GM23338 (cell line): ENCODE results near the gene SPTBN2. TPM values are rescaled to one million over a fixed set of nuclear protein-coding genes. Genes with fewer than 3 reads are reported as not detected.

Experiments used
- ATAC-seq: fragments of 200-7000 bp; cut with Tn5 transposase; 3 replicates; pipeline ENCODE4 v1.9.1; 2020
- DNase-seq: peaks from one replicate; pipeline ENCODE4 v3.0.0-alpha.2; 2015; ENCODE audit warnings: low spot score
- H2AFZ ChIP-seq: fragments of 200-600 bp; sonication (generic); 2 replicates; pipeline ENCODE4 v1.8.0; 2016; ENCODE audit warnings: antibody characterized with exemption, mild to moderate bottlenecking, moderate library complexity
- H3F3A ChIP-seq: fragments of 200-600 bp; sonication (generic); replicated peaks from 2 replicates; pipeline ENCODE4 v1.8.0; 2017; ENCODE audit warnings: antibody characterized with exemption, mixed run types, low read depth
- H3K27ac ChIP-seq: fragments of 200-600 bp; sonication (generic); 2 replicates; pipeline ENCODE4 v1.6.1; 2016; ENCODE audit warnings: low read depth
- H3K27me3 ChIP-seq: fragments of 200-600 bp; sonication (generic); 2 replicates; pipeline ENCODE4 v1.8.0; 2016; ENCODE audit warnings: mild to moderate bottlenecking, mixed run types, moderate library complexity; ENCODE audit not compliant: insufficient read depth
- H3K36me3 ChIP-seq: fragments of 200-600 bp; sonication (generic); 2 replicates; pipeline ENCODE4 v1.8.0; 2016; ENCODE audit warnings: mild to moderate bottlenecking; ENCODE audit not compliant: insufficient read depth
- H3K4me1 ChIP-seq: fragments of 200-600 bp; sonication (generic); 2 replicates; pipeline ENCODE4 v1.8.0; 2016; ENCODE audit warnings: mild to moderate bottlenecking, moderate library complexity; ENCODE audit not compliant: insufficient read depth
- H3K4me2 ChIP-seq: fragments of 200-600 bp; sonication (generic); 2 replicates; pipeline ENCODE4 v1.7.1; 2017; ENCODE audit warnings: mixed run types
- H3K4me3 ChIP-seq: fragments of 200-600 bp; sonication (generic); 2 replicates; pipeline ENCODE4 v1.6.1; 2016; ENCODE audit warnings: mixed run types
- H3K79me2 ChIP-seq: fragments of 200-600 bp; sonication (generic); replicated peaks from 2 replicates; pipeline ENCODE4 v1.8.0; 2017; ENCODE audit warnings: mild to moderate bottlenecking; ENCODE audit not compliant: insufficient read depth
- H3K9me2 ChIP-seq: fragments of 200-600 bp; sonication (generic); 2 replicates; pipeline ENCODE4 v1.8.0; 2017; ENCODE audit not compliant: insufficient read depth
- H4K20me1 ChIP-seq: fragments of 200-600 bp; sonication (generic); replicated peaks from 2 replicates; pipeline ENCODE4 v1.8.0; 2017; ENCODE audit warnings: mild to moderate bottlenecking; ENCODE audit not compliant: insufficient read depth
- H3K27ac Mint-ChIP-seq: 2 replicates; pipeline ENCODE4 v1.8.0; 2020; ENCODE audit warnings: inconsistent platforms, mild to moderate bottlenecking, moderate library complexity, mixed read lengths
- H3K27me3 Mint-ChIP-seq: 3 replicates; pipeline ENCODE4 v1.8.0; 2022; ENCODE audit warnings: low read depth, mild to moderate bottlenecking, moderate library complexity, mixed read lengths, inconsistent platforms; ENCODE audit not compliant: insufficient read depth, poor library complexity
- H3K36me3 Mint-ChIP-seq: 3 replicates; pipeline ENCODE4 v1.8.0; 2021; ENCODE audit warnings: low read depth, mild to moderate bottlenecking, inconsistent platforms, moderate library complexity, mixed read lengths
- H3K4me1 Mint-ChIP-seq: 3 replicates; pipeline ENCODE4 v1.8.0; 2020; ENCODE audit warnings: mild to moderate bottlenecking, inconsistent platforms, mixed read lengths
- H3K4me3 Mint-ChIP-seq: 3 replicates; pipeline ENCODE4 v1.8.0; 2021; ENCODE audit warnings: moderate library complexity, mild to moderate bottlenecking, inconsistent platforms, mixed read lengths
- H3K9me3 Mint-ChIP-seq: 3 replicates; pipeline ENCODE4 v1.8.0; 2020; ENCODE audit warnings: moderate library complexity, mild to moderate bottlenecking, inconsistent platforms, mixed read lengths
- EZH2 ChIP-seq: fragments of 200-600 bp; sonication (generic); IDR thresholded peaks from one replicate; pipeline ENCODE4 v1.8.0; 2017; ENCODE audit warnings: antibody characterized with exemption, mild to moderate bottlenecking, low read depth; ENCODE audit not compliant: unreplicated experiment
- EZH2phosphoT487 ChIP-seq: fragments of 200-600 bp; sonication (generic); IDR thresholded peaks from one replicate; pipeline ENCODE4 v1.8.1; 2018; ENCODE audit warnings: antibody characterized with exemption; ENCODE audit not compliant: unreplicated experiment
- JUNB ChIP-seq: IDR thresholded peaks from one replicate; pipeline ENCODE4 v1.6.1; 2016; ENCODE audit warnings: antibody characterized with exemption; ENCODE audit not compliant: unreplicated experiment
- POLR2AphosphoS5 ChIP-seq: IDR thresholded peaks from 2 replicates; pipeline ENCODE4 v1.6.1; 2016; ENCODE audit warnings: antibody characterized with exemption, low read depth
- polyA plus RNA-seq: library from polyadenylated mRNA; unstranded; fragments of >200 nt; fragmentation: Nextera tagmentation; extraction: Ambion mirVana; gene quantifications from 2 replicates; pipeline ENCODE4 v1.2.1, GENCODE V29; 2016
- total RNA-seq: library from RNA; depleted of rRNA; stranded (reverse); fragments of >200 nt; shearing (Covaris generic); gene quantifications from 2 replicates; pipeline ENCODE4 v1.2.3, GENCODE V29; 2014
- TF ChIP-seq, protein P1 (sequence below): IDR thresholded peaks from one replicate; pipeline ENCODE4 v1.6.1; 2018; ENCODE audit warnings: antibody characterized with exemption; ENCODE audit not compliant: unreplicated experiment
- TF ChIP-seq, protein P2 (sequence below), 2 experiments: fragments of 200-600 bp in 1 of 2; sonication (generic) in 1 of 2; conservative IDR thresholded peaks; 2 replicates each; pipeline versions ENCODE4 v1.5.1 to v1.6.1; 2016 to 2017; ENCODE audit warnings: antibody characterized with exemption in 2 of 2, low read depth in 2 of 2, mild to moderate bottlenecking in 2 of 2, moderate library complexity in 1 of 2
- TF ChIP-seq, protein P3 (sequence below): IDR thresholded peaks from 2 replicates; pipeline ENCODE4 v1.6.1; 2016; ENCODE audit warnings: antibody characterized with exemption

SPTBN2 gene
- total and polyA plus RNA-seq, 2 experiments from 2014 or later: 7.7 to 49.1 TPM

DNA sequence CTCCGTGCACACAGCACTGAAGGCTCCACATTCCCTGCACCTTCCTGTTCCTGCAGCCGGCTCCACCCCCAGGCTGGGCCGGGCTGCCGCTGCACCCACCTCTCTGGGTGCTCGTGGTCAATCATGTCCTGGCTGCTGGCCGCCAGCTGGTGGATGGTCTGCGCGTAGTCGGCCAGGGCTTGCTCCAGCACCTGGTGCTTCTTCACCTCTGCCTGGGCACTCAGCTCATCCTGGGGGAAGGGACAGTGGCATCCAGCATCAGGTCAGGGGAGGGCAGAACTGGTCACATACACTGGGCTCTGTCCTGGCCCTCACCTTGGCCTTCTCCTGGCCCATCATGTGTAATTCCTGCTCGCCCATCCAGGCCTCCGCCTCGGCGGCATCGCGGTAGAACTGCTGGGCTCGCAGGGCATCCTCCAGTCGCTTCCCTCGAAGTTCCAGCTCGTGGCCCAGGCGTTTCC lies 36.1 kb downstream of the SPTBN2 start (continued):
- TF ChIP-seq, protein P1, sequence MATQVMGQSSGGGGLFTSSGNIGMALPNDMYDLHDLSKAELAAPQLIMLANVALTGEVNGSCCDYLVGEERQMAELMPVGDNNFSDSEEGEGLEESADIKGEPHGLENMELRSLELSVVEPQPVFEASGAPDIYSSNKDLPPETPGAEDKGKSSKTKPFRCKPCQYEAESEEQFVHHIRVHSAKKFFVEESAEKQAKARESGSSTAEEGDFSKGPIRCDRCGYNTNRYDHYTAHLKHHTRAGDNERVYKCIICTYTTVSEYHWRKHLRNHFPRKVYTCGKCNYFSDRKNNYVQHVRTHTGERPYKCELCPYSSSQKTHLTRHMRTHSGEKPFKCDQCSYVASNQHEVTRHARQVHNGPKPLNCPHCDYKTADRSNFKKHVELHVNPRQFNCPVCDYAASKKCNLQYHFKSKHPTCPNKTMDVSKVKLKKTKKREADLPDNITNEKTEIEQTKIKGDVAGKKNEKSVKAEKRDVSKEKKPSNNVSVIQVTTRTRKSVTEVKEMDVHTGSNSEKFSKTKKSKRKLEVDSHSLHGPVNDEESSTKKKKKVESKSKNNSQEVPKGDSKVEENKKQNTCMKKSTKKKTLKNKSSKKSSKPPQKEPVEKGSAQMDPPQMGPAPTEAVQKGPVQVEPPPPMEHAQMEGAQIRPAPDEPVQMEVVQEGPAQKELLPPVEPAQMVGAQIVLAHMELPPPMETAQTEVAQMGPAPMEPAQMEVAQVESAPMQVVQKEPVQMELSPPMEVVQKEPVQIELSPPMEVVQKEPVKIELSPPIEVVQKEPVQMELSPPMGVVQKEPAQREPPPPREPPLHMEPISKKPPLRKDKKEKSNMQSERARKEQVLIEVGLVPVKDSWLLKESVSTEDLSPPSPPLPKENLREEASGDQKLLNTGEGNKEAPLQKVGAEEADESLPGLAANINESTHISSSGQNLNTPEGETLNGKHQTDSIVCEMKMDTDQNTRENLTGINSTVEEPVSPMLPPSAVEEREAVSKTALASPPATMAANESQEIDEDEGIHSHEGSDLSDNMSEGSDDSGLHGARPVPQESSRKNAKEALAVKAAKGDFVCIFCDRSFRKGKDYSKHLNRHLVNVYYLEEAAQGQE: no peak
- TF ChIP-seq, protein P2, sequence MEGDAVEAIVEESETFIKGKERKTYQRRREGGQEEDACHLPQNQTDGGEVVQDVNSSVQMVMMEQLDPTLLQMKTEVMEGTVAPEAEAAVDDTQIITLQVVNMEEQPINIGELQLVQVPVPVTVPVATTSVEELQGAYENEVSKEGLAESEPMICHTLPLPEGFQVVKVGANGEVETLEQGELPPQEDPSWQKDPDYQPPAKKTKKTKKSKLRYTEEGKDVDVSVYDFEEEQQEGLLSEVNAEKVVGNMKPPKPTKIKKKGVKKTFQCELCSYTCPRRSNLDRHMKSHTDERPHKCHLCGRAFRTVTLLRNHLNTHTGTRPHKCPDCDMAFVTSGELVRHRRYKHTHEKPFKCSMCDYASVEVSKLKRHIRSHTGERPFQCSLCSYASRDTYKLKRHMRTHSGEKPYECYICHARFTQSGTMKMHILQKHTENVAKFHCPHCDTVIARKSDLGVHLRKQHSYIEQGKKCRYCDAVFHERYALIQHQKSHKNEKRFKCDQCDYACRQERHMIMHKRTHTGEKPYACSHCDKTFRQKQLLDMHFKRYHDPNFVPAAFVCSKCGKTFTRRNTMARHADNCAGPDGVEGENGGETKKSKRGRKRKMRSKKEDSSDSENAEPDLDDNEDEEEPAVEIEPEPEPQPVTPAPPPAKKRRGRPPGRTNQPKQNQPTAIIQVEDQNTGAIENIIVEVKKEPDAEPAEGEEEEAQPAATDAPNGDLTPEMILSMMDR (conservative IDR thresholded peaks at IDR 0.05; ENCODE audit: low read depth in 2 of 2): no peak

DNA sequence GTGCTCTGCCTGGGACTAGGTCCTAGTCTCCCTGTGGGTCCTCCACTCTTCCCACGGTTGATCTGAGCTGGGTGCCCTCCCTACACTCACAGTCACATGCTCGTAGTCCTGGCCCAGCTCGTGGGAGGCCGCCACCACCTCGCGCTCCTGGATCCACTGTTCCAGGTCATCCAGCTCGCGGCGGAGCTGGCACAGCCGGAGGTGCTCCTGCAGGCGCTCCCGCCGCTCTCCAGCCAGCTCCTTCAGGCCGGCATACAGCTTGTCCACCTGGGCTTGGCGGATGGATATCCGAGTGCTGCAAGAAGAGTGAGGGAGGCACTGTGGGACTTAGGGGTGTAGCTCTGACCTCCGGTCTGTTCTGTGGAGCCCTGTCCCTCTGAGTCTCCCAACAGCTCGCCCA lies 36.6 kb downstream of the SPTBN2 start:
- Mint-ChIP-seq H3K27me3 (peaks cover 11% of the 10 kb centered on the region), H3K4me3 (no peak overlapping the region), H3K4me1 (no peaks in the 10 kb centered on the region; the same call in 1 of the 3 replicates), H3K36me3 (peaks cover 46% of the 10 kb centered on the region), H3K27ac (no peak overlapping the region), H3K9me3 (no peaks in the 10 kb centered on the region)
- no peak overlapping the region for H3K4me2 ChIP-seq
- no peaks in the 10 kb centered on the region for H3K4me1 ChIP-seq
- no peak for DNase-seq
- no peaks in the 10 kb centered on the region for H3F3A ChIP-seq
- no peak overlapping the region for H3K4me3 ChIP-seq
- no peaks in the 10 kb centered on the region for H3K9me2 ChIP-seq
- H3K27ac ChIP-seq: no peak overlapping the region
- no peaks in the 10 kb centered on the region for H3K36me3 ChIP-seq
- H2AFZ ChIP-seq: no peak overlapping the region
- H3K79me2 ChIP-seq: no peaks in the 10 kb centered on the region
- no peaks in the 10 kb centered on the region for H4K20me1 ChIP-seq
- H3K27me3 ChIP-seq: no peaks in the 10 kb centered on the region
- ATAC-seq: no peak
- no peak for TF ChIP-seq EZH2
- TF ChIP-seq POLR2AphosphoS5: no peak
- TF ChIP-seq, protein P1: no peak
- TF ChIP-seq, protein P3, sequence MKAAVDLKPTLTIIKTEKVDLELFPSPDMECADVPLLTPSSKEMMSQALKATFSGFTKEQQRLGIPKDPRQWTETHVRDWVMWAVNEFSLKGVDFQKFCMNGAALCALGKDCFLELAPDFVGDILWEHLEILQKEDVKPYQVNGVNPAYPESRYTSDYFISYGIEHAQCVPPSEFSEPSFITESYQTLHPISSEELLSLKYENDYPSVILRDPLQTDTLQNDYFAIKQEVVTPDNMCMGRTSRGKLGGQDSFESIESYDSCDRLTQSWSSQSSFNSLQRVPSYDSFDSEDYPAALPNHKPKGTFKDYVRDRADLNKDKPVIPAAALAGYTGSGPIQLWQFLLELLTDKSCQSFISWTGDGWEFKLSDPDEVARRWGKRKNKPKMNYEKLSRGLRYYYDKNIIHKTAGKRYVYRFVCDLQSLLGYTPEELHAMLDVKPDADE: no peak
- TF ChIP-seq, protein P2 (conservative IDR thresholded peaks at IDR 0.05; ENCODE audit: low read depth in 2 of 2): no peak
- no peak for TF ChIP-seq EZH2phosphoT487
- TF ChIP-seq JUNB: no peak
